Measurements from ENCODE around the gene VCP. TPM values are rescaled to one million over a fixed set of nuclear protein-coding genes. Genes with fewer than 3 reads are reported as not detected.

Gene VCP
- total RNA-seq, 1 donor from 2014 or later: 473 TPM

- no peak for DNase-seq (ENCODE audit: low read depth in 2 of 2)
These were observed 31.3 kb upstream of the VCP start for GRCh38 chr9:35103660-35104191.

DNA sequence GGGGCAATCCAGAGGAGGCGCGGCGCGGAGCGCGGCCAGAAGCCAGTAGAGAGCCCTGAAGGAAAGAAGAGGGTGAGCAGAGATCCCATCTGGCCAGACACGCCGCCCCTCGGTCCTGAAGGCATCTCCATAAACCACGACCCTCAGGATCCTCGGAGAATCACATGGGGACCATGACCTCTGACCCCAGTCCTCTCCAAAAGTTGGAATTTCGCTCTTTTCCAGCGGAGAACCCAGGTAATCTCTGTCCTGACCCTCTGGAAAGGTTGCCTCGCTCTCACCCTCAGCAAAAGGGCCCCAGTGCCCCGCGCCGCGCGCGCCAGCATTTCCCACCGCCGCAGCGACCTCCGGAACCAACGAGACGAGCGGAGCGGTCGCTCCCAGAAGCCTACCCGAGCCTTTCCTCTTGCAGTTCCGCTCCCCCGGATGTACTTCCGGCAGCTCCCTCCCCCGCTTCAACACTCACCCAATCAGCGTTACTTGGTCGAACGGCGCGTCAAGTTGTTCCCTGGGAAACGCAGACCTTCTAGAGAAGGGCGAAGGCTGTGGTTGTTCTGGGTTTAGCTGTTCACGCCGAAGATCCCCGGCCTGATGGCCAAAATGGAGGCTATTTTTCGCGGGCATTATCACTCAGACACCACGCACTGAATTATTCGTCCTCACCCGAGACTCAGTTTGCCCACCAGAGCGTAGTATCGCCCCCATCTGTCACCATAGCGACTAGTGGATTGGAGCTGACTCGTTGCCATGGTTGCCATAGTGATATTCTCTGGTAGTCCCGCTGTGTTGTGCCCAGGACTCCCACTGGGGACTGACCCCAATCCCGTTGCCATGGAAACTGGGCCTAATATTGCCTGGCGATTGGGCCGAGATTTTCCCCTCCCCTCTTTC is 30.6 kb upstream of the VCP start, which contains the start of gene STOML2:
STOML2 (minus strand) TSS at position 363 of the 891 bp plus-strand sequence; CDS start at position 326, 37 bp downstream.
- peak; percentile 97 to 98 for DNase-seq (ENCODE audit: low read depth in 2 of 2)

GRCh38 chr9:35102465-35102768 is 30.0 kb upstream of the VCP start:
- peak; percentile 38 to 40 for DNase-seq (ENCODE audit: low read depth in 2 of 2)

GRCh38 chr9:35097573-35097972 is 25.1 kb upstream of the VCP start:
- DNase-seq (ENCODE audit: low read depth in 2 of 2): no peak

DNA sequence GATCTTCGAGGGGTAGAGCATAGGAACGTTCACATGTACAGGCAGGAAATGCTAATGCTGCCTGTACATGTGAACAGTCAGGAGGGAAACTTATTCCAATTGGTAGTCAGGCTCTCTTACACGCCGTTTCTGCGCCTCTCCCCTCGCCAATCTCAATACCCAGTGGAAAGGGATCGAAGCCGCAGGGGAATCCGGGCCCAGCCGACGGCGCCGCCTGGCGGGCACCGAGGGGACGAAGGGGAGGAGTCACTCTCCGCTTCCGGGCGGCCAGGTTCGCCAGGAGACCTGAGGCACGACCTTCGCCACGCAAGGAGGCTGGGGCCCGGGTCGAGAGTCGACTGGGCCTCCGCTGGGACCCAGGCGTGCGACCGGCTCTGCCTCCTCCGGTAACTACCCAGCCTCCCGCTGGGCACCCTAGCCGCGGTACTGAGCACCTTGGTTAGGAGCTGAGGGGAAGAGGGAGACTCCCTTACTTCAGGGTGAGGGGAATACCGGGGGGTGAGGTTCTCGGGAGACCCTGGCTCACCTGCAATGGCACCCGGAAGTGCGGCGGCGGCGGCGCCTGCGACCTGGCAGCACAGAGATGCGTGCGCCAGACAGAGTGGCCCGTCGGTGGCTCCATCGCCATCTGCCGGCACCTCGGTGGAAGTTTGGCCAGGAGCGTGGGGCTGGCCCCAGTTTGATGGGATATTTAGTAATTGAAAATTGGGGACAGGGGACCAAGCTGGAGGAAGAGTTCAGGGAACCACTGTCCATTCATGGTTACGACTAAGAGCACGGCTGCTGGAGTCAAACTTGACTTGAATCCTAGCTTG is 23.8 kb upstream of the VCP start, which contains the start of gene PIGO:
PIGO (minus strand) TSS at position 557 of the 815 bp plus-strand sequence. CDS start 1,026 bp downstream, outside the sequence.
- DNase-seq (ENCODE audit: low read depth in 2 of 2): peak; percentile 87 to 93

GRCh38 chr9:35091536-35091935 is 19.1 kb upstream of the VCP start:
- DNase-seq (ENCODE audit: low read depth in 2 of 2): no peak

GRCh38 chr9:35089434-35089833 is 17.0 kb upstream of the VCP start:
- no peak for DNase-seq (ENCODE audit: low read depth in 2 of 2)

- DNase-seq (ENCODE audit: low read depth in 2 of 2): no peak
These were observed 12.7 kb upstream of the VCP start for GRCh38 chr9:35085078-35085477.

GRCh38 chr9:35079426-35080341 is 7.3 kb upstream of the VCP start, which contains the start of gene FANCG:
Gene FANCG, minus strand, starts transcription at chr9:35079942. Its CDS starts 418 bp downstream, at chr9:35079524.
- peak; percentile 91 to 92 for DNase-seq (ENCODE audit: low read depth in 2 of 2)

DNA sequence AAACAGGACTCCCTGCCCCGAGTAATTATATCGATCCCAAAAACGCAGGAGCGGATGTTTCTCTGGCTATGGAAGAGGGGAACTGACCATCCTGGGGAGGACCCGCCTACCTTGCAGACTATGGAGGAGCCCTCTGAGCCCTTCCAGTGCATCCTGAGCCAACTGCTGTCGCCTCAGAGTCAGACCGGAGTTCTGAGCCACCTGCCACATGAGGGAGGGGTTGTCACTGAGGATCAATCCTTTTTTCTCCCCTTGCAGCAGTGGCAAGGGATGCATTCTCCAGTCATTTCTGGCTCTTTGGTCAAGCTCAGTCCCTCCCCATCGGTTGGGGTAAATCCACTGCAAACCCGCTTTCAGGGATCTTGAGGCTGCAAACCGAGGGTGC is 6.6 kb upstream of the VCP start:
- DNase-seq (ENCODE audit: low read depth in 2 of 2): no peak

- no peak for DNase-seq (ENCODE audit: low read depth in 2 of 2)
These were observed 5.6 kb upstream of the VCP start for GRCh38 chr9:35078066-35078465.

DNA sequence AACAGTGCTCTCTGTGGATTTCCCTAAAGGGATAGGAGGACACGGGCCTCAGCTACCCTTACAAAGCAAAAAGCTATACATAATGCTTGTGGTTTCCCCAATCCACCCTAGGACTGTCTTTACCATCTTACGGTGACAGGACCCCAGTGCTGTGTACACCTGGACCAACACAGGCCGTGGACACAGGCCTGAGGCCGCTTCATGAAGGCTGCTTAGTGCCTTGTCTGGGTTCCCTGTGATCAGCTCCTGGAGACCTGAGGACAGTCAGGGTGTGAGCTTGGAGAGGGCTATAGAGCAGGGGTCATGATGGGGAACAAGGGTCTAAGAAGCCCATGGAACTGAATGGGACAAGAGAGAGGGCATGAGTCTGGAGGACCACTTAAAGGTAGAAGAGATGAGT is 4.4 kb upstream of the VCP start:
- no peak for DNase-seq (ENCODE audit: low read depth in 2 of 2)

GRCh38 chr9:35075358-35075757 is 2.9 kb upstream of the VCP start:
- DNase-seq (ENCODE audit: low read depth in 2 of 2): no peak

GRCh38 chr9:35074791-35075190 is 2.4 kb upstream of the VCP start:
- no peak for DNase-seq (ENCODE audit: low read depth in 2 of 2)

DNA sequence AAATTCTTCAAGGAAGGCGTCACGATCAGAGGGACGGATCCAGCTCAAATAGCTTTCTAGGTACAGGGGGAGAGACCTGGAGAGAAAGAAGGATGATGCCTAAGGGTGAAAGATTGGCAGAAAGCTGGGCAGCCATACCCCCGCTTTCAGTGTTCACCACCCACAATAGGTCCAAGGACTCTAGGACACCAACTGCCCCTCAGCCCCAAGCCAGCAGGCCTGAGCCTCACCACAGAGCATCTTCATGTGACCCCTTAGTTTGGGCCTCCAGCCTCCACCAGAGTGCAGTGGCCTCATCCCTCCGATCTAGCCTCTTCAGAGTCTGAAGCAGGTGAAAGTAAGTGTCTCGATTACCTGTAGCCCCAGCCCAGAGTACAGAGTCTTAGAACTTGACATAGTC is 1.7 kb upstream of the VCP start:
- no peak for DNase-seq (ENCODE audit: low read depth in 2 of 2)

GRCh38 chr9:35073279-35073612 is 821 bp upstream of the VCP start:
- DNase-seq (ENCODE audit: low read depth in 2 of 2): no peak

GRCh38 chr9:35071814-35072460 is 488 bp downstream of the VCP start:
- peak; percentile 89 to 92 for DNase-seq (ENCODE audit: low read depth in 2 of 2)

DNA sequence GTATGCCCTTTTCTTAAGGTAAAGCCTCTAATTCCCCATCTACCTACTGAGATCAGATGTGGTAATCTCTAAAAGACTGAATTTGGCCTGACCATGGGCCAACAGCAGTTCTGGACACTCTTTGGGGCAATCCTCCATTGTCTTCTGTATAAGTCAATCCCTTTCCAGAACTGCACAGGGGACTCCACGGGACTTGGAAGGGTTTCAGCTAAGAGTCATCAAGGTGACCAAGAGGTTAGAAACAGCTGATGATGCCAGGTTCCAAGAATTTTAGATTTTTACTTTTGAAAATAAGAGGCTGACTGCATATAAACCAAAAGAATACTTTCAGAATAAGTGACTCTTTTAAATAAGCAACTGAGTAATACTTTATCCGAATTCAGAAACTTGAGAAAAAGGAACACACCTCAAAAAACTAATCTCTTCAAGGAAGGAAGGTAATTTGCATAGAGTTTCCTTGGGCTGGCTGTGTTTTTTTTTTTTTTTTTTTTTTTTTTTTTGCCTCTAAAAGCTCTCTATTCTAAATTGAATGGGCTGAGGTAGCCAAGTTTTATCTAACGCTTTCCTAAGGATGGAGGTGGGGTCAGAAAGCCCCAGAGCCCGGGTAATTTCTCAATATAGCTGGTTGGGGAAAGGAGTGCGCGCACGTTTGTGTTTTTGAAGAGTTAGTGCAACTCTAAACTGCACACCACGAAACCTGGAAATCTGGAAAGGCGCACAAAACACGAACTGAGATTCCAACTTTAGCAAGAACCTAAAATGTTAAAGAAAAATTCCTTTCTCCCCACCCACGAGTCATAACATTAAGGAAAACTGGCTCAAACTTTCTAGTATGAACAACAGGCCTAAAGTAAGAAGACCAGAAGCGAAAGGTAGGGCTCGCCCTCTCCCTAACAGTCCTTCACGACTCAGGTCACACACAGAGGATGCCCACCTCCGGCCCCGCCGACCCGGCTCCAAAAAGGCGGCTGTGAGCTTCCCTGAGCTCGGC is 1.3 kb downstream of the VCP start:
- DNase-seq (ENCODE audit: low read depth in 2 of 2): peak; percentile 17 to 47

DNA sequence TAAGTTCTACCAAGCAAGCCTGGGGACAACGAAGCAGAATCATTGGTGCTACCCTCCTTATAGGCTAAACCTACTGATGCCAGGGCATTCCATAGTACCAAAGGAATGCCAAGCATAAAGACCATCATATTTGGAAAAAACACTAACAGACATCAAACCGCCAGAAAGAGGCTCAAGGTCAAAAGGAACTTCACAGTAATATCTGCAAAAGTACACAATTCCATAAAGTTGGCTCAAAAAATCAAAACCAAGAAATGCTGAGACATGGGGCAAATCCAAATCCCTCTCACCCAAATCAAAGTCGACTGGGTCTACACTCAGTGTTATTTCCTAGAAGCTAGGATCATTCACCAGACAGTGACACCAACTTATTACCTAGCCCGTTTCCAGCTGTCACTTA is 3.4 kb downstream of the VCP start:
- no peak for DNase-seq (ENCODE audit: low read depth in 2 of 2)
